Ishikawa (cell line): ENCODE measurements around the gene PEAK3.

Experiments used
- CEBPB ChIP-seq: IDR thresholded peaks from 2 replicates; pipeline ENCODE4 v1.6.1; 2012
- CREB1 ChIP-seq: IDR thresholded peaks from 2 replicates; pipeline ENCODE4 v1.6.1; 2012; ENCODE audit warnings: low read depth
- EGR1 ChIP-seq: IDR thresholded peaks from 2 replicates; pipeline ENCODE4 v1.6.1; 2012
- EP300 ChIP-seq: IDR thresholded peaks from 2 replicates; pipeline ENCODE4 v1.6.1; 2012; ENCODE audit warnings: borderline replicate concordance
- FOXM1 ChIP-seq: IDR thresholded peaks from 2 replicates; pipeline ENCODE4 v1.6.1; 2012; ENCODE audit warnings: low read depth, borderline replicate concordance
- MAX ChIP-seq: IDR thresholded peaks from 2 replicates; pipeline ENCODE4 v1.6.1; 2012
- NFIC ChIP-seq: IDR thresholded peaks from 2 replicates; pipeline ENCODE4 v1.6.1; 2012
- RAD21 ChIP-seq: IDR thresholded peaks from 2 replicates; pipeline ENCODE4 v1.6.1; 2012; ENCODE audit warnings: low read depth
- REST ChIP-seq: IDR thresholded peaks from 2 replicates; pipeline ENCODE4 v1.6.1; 2012; ENCODE audit warnings: low read depth, mild to moderate bottlenecking
- TAF1 ChIP-seq: IDR thresholded peaks from 2 replicates; pipeline ENCODE4 v1.6.1; 2012; ENCODE audit warnings: low read depth, mild to moderate bottlenecking
- TCF12 ChIP-seq: IDR thresholded peaks from 2 replicates; pipeline ENCODE4 v1.6.1; 2012; ENCODE audit warnings: low read depth
- TEAD4 ChIP-seq: IDR thresholded peaks from 2 replicates; pipeline ENCODE4 v1.6.1; 2012
- USF1 ChIP-seq: IDR thresholded peaks from 2 replicates; pipeline ENCODE4 v1.6.1; 2012
- YY1 ChIP-seq: IDR thresholded peaks from 2 replicates; pipeline ENCODE4 v1.6.1; 2012; ENCODE audit warnings: low read depth
- ZBTB7A ChIP-seq: IDR thresholded peaks from 2 replicates; pipeline ENCODE4 v1.6.1; 2012; ENCODE audit warnings: low read depth

The PEAK3 gene

GRCh38 chr19:2237051-2237868, 44.7 kb downstream of the PEAK3 start:
- TF ChIP-seq ZBTB7A = no peak
- TF ChIP-seq REST = no peak
- no peak for TF ChIP-seq NFIC
- TF ChIP-seq EGR1 = no peak
- TF ChIP-seq USF1 = no peak
- TF ChIP-seq YY1 = no peak
- no peak for TF ChIP-seq EP300
- no peak for TF ChIP-seq TEAD4
- TF ChIP-seq FOXM1 = no peak
- TF ChIP-seq CREB1 = no peak
- TF ChIP-seq TCF12 = no peak
- TF ChIP-seq TAF1 = no peak
- no peak for TF ChIP-seq CEBPB
- TF ChIP-seq MAX = no peak
- no peak for TF ChIP-seq RAD21

GRCh38 chr19:2236314-2237050, 45.5 kb downstream of the PEAK3 start, which contains the start of the genes PLEKHJ1 and SF3A2:
PLEKHJ1 (minus strand) TSS chr19:2236329; CDS start chr19:2236248, 81 bp downstream.
SF3A2 (plus strand) TSS chr19:2236824; CDS start chr19:2243419, 6,595 bp downstream.
- TF ChIP-seq CEBPB (0 out of 2 replicates have a peak, but pooled peaks have one; percentile 48), MAX (peak; percentile 99), REST (no peak), CREB1 (peak; percentile 19; the same call in 1 of the 2 replicates), EP300 (peak; percentile 35; the same call in 1 of the 2 replicates), YY1 (peak; percentile 48), EGR1 (peak; percentile 98), TAF1 (peak; percentile 74), ZBTB7A (peak; percentile 70; the same call in 1 of the 2 replicates), TEAD4 (peak; percentile 3; the same call in 1 of the 2 replicates), TCF12 (peak; percentile 64), RAD21 (peak; percentile 89), FOXM1 (0 out of 2 replicates have a peak, but pooled peaks have one; percentile 26), NFIC (peak; percentile 38; the same call in 1 of the 2 replicates), USF1 (0 out of 2 replicates have a peak, but pooled peaks have one; percentile 48)

GRCh38 chr19:2236064-2236313, 46.0 kb downstream of the PEAK3 start:
- TF ChIP-seq FOXM1 = no peak
- TF ChIP-seq TAF1 = peak; percentile 58
- 0 out of 2 replicates have a peak, but pooled peaks have one; percentile 6 for TF ChIP-seq NFIC
- no peak for TF ChIP-seq MAX

- TF ChIP-seq RAD21 (no peak; the same call in 1 of the 2 replicates), NFIC (peak; percentile 35), ZBTB7A (0 out of 2 replicates have a peak, but pooled peaks have one; percentile 21), EP300 (no peak; the same call in 1 of the 2 replicates), MAX (0 out of 2 replicates have a peak, but pooled peaks have one; percentile 32), TCF12 (peak; percentile 71)
These were observed 46.5 kb downstream of the PEAK3 start for GRCh38 chr19:2235381-2236063.
